ENCODE data around the gene RNF111. TPM values are rescaled to one million over a fixed set of nuclear protein-coding genes. Genes with fewer than 3 reads are reported as not detected.

Gene RNF111
- total RNA-seq, 1 experiment from 2014 or later = 13.3 TPM

DNA sequence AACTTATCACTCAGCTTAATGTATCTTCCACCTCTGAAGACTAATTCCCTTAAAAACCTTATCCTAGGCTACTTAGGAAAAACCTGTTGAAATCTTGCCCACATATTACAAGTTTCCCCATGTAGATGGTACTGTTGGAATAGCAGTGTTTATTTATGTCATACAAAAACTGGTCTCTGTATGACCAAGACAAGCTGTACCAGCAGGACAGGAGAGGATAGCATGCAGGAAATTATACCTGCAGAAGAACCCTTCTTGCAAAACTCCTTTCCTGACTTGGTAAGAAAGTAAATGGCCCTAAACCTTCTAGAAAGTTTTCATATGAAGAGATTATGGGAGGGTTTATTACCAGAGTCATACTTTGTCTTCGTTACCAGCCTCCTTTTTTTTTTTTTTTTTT lies 25.3 kb upstream of the RNF111 start:
- Histone ChIP-seq H3K9me2 (replicated peaks; ENCODE audit: low read length) (no peaks in the 10 kb centered on the region), H3K4me2 (ENCODE audit: low read length) (no peak overlapping the region), H4K20me1 (ENCODE audit: low read length) (no peaks in the 10 kb centered on the region), H3K9ac (ENCODE audit: low read length) (no peak overlapping the region), H3K27ac (ENCODE audit: low read length) (peak overlapping the region; percentile 57; the same call in 1 of the 2 replicates), H3K27me3 (ENCODE audit: low read length) (no peaks in the 10 kb centered on the region), H3K79me2 (ENCODE audit: low read length) (no peaks in the 10 kb centered on the region), H2AFZ (ENCODE audit: low read length) (no peak overlapping the region), H3K9me3 (ENCODE audit: low read length) (no peaks in the 10 kb centered on the region), H3K36me3 (ENCODE audit: low read depth, low read length) (no peaks in the 10 kb centered on the region), H3K4me1 (ENCODE audit: insufficient read depth, low read length) (peaks cover 20% of the 10 kb centered on the region), H3F3A (ENCODE audit: low read length, unreplicated experiment) (no peaks in the 10 kb centered on the region), H3K4me3 (ENCODE audit: low read length) (no peak overlapping the region)
- TF ChIP-seq CTCF (conservative IDR thresholded peaks at IDR 0.05; ENCODE audit: low read depth, low read length) (no peak), EZH2phosphoT487 (IDR thresholded peaks at IDR 0.05; ENCODE audit: borderline replicate concordance, low read length) (no peak), EZH2 (IDR thresholded peaks at IDR 0.05; ENCODE audit: low read length, unreplicated experiment) (no peak)
- DNase-seq (no peak), ATAC-seq (no peak)
- BruUV-seq (replicated peaks) = no TSS peak
- intact Hi-C loops (cut with micrococcal nuclease) = loop anchor here (2.0 kb wide), 1 partner anchor 25 kb away; the partner anchor contains the start of gene RNF111
- ChIA-PET CTCF (no interaction called here), POLR2A (ENCODE audit: unreplicated experiment) (interaction anchor here (0.7 kb wide), 1 partner anchor 415 kb away, joined by 28 read pairs; no protein-coding TSS in a partner anchor)

DNA sequence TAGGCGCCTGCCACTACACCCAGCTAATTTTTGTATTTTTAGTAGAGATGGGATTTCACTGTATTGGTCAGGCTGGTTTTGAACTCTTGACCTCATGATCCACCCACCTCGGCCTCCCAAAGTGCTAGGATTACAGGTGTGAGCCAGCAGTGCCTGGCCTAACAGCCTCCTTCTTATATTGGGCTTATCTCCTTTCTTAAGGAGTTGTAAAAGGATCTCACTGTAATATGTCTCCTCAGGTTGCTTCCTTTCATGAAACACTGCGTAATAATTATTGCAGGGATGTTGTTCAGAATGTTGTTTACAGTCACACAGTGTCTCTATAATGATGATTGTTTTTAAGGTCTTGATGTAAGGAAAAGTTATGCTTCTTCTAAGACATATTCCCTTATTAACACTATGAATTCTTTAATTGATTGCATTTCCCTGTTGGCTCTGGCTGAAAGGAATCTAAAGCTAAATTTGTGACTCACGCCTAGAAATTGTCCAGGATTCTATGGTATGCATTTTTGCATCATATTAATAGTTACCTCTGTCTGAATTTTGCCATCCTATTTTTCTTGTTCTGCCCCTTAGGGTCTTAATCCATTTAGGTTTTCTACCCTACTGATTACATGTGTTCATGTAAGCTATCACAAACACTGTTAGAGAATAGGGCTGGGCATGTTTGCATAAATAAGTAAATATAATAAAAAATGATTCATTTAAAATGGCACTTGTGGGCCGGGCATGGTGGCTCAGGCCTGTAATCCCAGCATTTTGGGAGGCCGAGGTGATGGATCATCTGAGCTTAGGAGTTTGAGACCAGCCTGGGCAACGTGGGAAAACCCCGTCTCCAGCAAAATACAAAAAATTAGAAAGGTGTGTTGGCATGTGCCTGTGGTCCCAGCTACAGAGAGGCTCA lies 24.5 kb upstream of the RNF111 start:
- H3K27ac ChIP-seq (ENCODE audit: low read length) = peak overlapping the region; percentile 57
- H3K9me3 ChIP-seq (ENCODE audit: low read length) = no peaks in the 10 kb centered on the region
- H3K79me2 ChIP-seq (ENCODE audit: low read length) = no peaks in the 10 kb centered on the region
- H3F3A ChIP-seq (ENCODE audit: low read length, unreplicated experiment) = no peaks in the 10 kb centered on the region
- no peaks in the 10 kb centered on the region for H4K20me1 ChIP-seq (ENCODE audit: low read length)
- CTCF ChIA-PET = interaction anchor here (1.0 kb wide), 1 partner anchor 10 kb away, joined by 5 read pairs; no protein-coding TSS in a partner anchor
- H3K4me3 ChIP-seq (ENCODE audit: low read length) = no peak overlapping the region
- POLR2A ChIA-PET (ENCODE audit: unreplicated experiment) = interaction anchor here (0.6 to 0.7 kb wide), 2 partner anchors 108 to 416 kb away, joined by 3 to 28 read pairs; no protein-coding TSS in a partner anchor
- no peak for TF ChIP-seq CTCF (conservative IDR thresholded peaks at IDR 0.05; ENCODE audit: low read depth, low read length)
- TF ChIP-seq EZH2phosphoT487 (IDR thresholded peaks at IDR 0.05; ENCODE audit: borderline replicate concordance, low read length) = no peak
- no peak for TF ChIP-seq EZH2 (IDR thresholded peaks at IDR 0.05; ENCODE audit: low read length, unreplicated experiment)
- peaks cover 21% of the 10 kb centered on the region for H3K4me1 ChIP-seq (ENCODE audit: insufficient read depth, low read length)
- no peaks in the 10 kb centered on the region for H3K27me3 ChIP-seq (ENCODE audit: low read length)
- intact Hi-C loops (cut with micrococcal nuclease) = loop anchor here (2.0 kb wide), 1 partner anchor 24 kb away; the partner anchor contains the start of gene RNF111
- H3K36me3 ChIP-seq (ENCODE audit: low read depth, low read length) = no peaks in the 10 kb centered on the region
- ATAC-seq = peak; percentile 93
- H3K4me2 ChIP-seq (ENCODE audit: low read length) = peak overlapping the region; percentile 56
- H2AFZ ChIP-seq (ENCODE audit: low read length) = 0 out of 2 replicates have a peak overlapping the region, but pooled peaks have one; percentile 64
- DNase-seq = peak; percentile 59
- no TSS peak for BruUV-seq (replicated peaks)
- no peak overlapping the region for H3K9ac ChIP-seq (ENCODE audit: low read length)
- no peaks in the 10 kb centered on the region for H3K9me2 ChIP-seq (replicated peaks; ENCODE audit: low read length)
